Inflammatory macrophage treated with lipopolysaccharide for 1 hour (primary cell): ENCODE results near the gene EPHB6.
A peak's percentile ranks its signal among the peaks of the same experiment; 100 is the strongest.

Experiments used
- DNase-seq, 2 donors: peaks; one replicate each; pipeline ENCODE4 v3.0.0-alpha.2; 2020 to 2022

Gene EPHB6

DNA sequence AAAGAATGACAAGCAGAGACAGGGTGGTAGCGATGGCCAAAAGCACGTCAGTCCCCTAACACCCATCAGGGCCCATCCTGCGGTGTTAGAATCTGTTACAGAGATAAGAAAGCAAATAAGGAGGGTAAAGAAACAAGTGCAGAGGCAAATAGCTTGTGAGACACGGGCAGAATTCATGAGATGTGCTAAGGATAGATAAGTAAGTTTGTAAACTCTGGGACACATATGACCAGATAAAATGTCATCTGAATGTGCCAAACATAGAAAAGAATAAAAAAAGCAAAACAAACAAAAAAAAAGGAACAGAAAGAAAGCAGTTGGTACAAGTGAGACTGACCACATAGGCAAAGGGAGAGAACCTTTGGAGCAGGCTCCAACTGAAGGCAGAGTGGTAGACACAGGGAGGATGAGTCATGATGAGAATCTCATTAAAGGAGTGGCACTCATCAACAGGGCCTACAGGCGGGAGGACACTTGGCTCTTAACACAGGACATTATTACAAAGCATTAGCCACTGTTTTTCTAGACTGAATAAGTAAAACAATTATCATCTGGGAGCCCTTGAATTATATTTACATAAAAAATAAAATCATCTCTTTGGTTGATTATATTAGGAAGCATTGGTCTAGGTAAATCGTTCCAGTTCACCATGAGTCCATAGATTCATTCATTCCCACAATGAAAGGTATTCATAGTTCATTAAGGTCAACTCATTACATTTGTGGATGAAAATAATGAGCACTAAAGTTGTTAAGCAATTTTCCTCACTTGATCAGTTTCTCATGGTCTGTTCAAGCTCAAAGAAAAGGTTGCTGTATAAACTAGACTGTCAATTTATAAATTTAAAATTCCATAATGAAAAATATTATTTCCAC, 21.5 kb upstream of the EPHB6 start:
- peak in 1 of 2 donors; percentile 8 for DNase-seq

GRCh38 chr7:142835487-142835886, 19.4 kb upstream of the EPHB6 start:
- no peak for DNase-seq

DNA sequence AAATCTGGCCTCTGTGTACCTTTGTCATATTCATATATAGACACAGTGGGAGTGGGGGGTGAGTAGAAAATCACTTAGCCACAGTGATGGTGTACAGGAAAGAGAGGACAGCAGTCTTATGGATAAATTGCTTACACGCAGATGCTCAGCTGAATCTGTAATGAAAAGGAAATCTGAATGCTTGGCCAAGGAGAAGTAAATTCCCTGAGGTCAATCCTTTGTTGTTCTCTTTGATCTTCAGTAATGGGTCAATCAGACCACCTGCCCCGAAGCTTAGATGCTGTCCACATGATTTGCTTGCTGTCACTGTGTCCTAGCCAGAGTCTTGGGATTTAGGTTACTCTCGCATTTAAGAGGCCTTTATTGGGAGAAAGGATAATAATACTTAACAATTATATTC, 18.4 kb upstream of the EPHB6 start:
- no peak for DNase-seq

- peak in 1 of 2 donors; percentile 66 for DNase-seq
These were observed 16.2 kb upstream of the EPHB6 start for GRCh38 chr7:142838461-142839213.

DNA sequence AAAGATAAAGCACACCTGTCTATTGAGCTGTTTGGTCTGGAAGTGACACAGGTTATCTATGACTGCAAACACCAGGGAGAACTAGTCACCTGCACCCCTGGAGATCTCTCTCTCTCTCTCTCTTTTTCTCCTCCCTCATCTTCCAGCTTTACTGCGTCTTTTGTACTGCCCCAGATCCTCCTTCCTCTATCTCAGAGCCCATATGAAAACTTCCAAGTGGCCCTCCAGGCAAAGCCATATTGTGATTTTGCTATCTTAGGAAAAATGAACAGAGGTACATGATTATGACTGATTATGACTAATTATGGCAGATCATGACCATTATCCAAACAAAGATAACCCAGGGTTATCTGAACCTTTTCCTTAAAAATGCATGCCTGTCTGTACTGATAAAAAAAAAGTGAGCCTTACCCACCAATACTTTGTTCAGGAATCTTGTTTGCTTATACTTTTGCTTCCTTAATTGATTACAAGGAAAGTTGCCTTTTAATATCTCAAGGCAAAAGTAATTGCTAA, 12.6 kb upstream of the EPHB6 start:
- no peak for DNase-seq

GRCh38 chr7:142847353-142847752, 7.5 kb upstream of the EPHB6 start:
- no peak for DNase-seq

DNA sequence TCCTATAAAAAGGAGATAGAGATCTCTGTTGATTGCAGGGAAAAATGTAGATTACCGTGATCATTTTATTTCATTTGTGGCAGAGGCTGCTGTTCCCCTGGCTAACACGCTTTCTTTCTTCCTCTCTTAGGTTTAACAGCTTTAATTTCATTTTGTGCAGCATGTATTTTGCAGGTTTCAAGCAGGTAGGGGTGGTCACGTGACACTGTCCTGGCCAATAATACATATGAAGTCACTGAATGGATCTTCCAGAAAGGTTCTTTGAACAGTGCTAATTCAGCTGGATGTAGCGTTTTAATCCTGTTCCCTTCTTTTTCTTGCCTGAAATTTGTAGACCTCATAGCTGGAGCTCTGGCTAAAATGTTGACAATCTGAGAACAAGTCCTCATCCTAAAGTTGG, 3.6 kb upstream of the EPHB6 start:
- DNase-seq, result no peak

GRCh38 chr7:142851919-142852318, 3.0 kb upstream of the EPHB6 start:
- DNase-seq, result peak in 1 of 2 donors; percentile 28

DNA sequence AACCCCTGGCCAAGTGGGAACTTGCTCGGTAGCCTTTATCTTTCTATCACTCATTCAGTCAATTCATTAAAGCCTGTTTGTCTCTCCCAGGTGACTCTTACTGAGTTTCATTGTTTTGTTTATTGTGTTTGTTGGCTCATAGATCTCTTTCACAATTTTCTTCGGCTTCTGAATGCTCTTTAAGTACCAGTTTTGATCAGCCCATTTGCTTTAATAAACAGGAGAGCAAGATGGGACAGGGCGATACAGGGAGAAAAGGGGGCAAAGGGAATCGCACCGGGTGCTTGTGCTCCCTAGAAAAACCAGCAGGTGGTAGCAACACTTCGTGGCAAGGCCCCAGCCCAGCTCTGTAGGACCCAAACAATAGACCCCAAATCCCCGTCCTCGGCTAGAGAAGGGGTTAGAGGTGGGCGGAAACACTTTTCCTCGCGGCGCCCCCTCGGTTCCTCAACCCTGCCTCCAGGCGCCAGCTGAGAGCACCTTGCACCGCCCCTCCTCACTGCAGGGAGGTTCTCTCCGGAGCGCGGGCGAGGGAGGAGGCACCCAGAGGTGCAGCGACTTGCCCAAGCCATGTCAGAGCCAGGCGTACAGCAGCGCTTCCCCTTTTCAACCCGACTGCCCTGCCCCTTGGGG, 1.0 kb upstream of the EPHB6 start:
- peak; percentile 71 to 84 for DNase-seq

GRCh38 chr7:142855114-142855743, 353 bp downstream of the EPHB6 start:
- DNase-seq, result no peak

- DNase-seq, result no peak
These were observed 1.1 kb downstream of the EPHB6 start for GRCh38 chr7:142855756-142856564.

- no peak for DNase-seq
These were observed 1.8 kb downstream of the EPHB6 start for GRCh38 chr7:142856565-142857245.

GRCh38 chr7:142857625-142858024, 2.7 kb downstream of the EPHB6 start:
- DNase-seq, result no peak

- no peak for DNase-seq
These were observed 4.5 kb downstream of the EPHB6 start for GRCh38 chr7:142859411-142859810.

DNA sequence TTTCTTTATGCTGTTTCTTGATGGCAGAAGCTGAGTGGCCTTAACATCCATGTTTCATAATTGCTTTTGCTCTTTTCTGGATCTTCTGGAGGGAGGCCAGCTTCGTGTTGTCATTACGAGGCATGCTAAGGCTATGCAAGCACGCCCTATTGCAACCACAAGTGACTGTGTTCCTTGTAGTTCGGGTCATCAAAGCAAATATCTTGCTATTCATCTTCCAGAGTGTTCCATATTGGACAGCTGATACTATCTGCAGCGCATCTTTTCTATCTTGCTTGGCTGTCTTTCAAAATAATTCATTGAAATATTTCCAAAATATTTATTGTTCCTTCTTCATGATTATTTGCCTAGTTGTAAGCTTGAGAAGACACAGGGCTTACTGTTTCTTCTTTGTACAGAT, 5.0 kb downstream of the EPHB6 start:
- DNase-seq, result no peak

GRCh38 chr7:142860968-142861367, 6.1 kb downstream of the EPHB6 start:
- no peak for DNase-seq

DNA sequence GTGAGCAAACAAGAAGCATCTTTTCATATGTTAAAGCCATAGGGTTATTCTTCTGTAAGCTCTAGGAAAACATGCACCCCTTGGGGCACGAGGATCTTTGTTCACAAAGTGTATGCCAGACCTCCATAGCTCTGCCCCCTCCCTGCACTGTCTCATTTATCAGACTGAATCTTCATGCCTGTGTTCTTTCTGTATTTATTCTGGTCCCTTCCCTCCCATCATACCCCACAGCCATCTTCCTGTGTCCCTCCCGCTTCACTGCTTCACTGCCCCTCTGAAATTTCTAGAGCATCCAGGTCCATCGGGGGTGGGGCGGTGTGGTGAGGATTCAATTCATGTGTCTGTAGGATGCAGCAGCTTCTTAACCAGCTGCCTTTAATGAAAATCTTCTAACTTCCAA, 7.5 kb downstream of the EPHB6 start:
- DNase-seq, result no peak

GRCh38 chr7:142862786-142863400, 8.0 kb downstream of the EPHB6 start:
- DNase-seq, result no peak

GRCh38 chr7:142863891-142864685, 9.2 kb downstream of the EPHB6 start:
- no peak for DNase-seq
